A549 (cell line): Measurements from ENCODE around the gene CLDND2. TPM values are rescaled to one million over a fixed set of nuclear protein-coding genes. Genes with fewer than 3 reads are reported as not detected.

Source experiments
- CHD2 ChIP-seq: fragments of 150-350 bp; IDR thresholded peaks from 2 replicates; pipeline ENCODE4 v1.6.1; 2014; ENCODE audit warnings: low read length; ENCODE audit not compliant: partially characterized antibody
- EHMT2 ChIP-seq: fragments of 200-600 bp; sonication (generic); IDR thresholded peaks from 2 replicates; pipeline ENCODE4 v1.6.1; 2016; ENCODE audit warnings: antibody characterized with exemption, low read depth, mild to moderate bottlenecking, moderate library complexity
- ESRRA ChIP-seq: fragments of 150-350 bp; IDR thresholded peaks from 2 replicates; pipeline ENCODE4 v1.6.1; 2014; ENCODE audit warnings: mild to moderate bottlenecking, low read length, borderline replicate concordance
- FOSB ChIP-seq: fragments of 250-450 bp; sonication (Bioruptor Pico); IDR thresholded peaks from 2 replicates; pipeline ENCODE4 v1.5.0; 2020; ENCODE audit warnings: mild to moderate bottlenecking, moderate library complexity
- HDAC2 ChIP-seq: fragments of 200-600 bp; sonication (generic); IDR thresholded peaks from 2 replicates; pipeline ENCODE4 v1.6.1; 2016
- HEYL ChIP-seq: fragments of 250-450 bp; sonication (Bioruptor Pico); IDR thresholded peaks from 2 replicates; pipeline ENCODE4 v1.8.0; 2021; ENCODE audit warnings: mild to moderate bottlenecking, moderate library complexity
- HOXB5 ChIP-seq: fragments of 250-450 bp; sonication (Bioruptor Pico); IDR thresholded peaks from 2 replicates; pipeline ENCODE4 v1.5.0; 2020; ENCODE audit warnings: mild to moderate bottlenecking, moderate library complexity
- JUN ChIP-seq, 2 experiments: fragments of >200 bp; sonication (Bioruptor Twin); formaldehyde crosslinking; IDR thresholded peaks; 2 replicates in 1 of 2; 3 replicates in 1 of 2; pipeline ENCODE4 v1.6.1; 2016 to 2017
- MAZ ChIP-seq: fragments of 150-350 bp; IDR thresholded peaks from 2 replicates; pipeline ENCODE4 v1.6.1; 2014; ENCODE audit warnings: antibody characterized with exemption, low read depth, low read length, borderline replicate concordance
- NFE2L2 ChIP-seq: fragments of 150-350 bp; conservative IDR thresholded peaks from 2 replicates; pipeline ENCODE4 v1.6.1; 2014; ENCODE audit warnings: low read length
- NPAS2 ChIP-seq: fragments of 250-450 bp; sonication (Bioruptor Pico); IDR thresholded peaks from 2 replicates; pipeline ENCODE4 v1.8.0; 2022; ENCODE audit warnings: mild to moderate bottlenecking, moderate library complexity, borderline replicate concordance
- RARB ChIP-seq: fragments of 250-450 bp; sonication (Bioruptor Pico); IDR thresholded peaks from 2 replicates; pipeline ENCODE4 v1.8.0; 2021; ENCODE audit warnings: mild to moderate bottlenecking, moderate library complexity
- SMC3 ChIP-seq: fragments of >200 bp; sonication (Bioruptor Twin); formaldehyde crosslinking; IDR thresholded peaks from 3 replicates; pipeline ENCODE4 v1.6.1; 2018; ENCODE audit warnings: inconsistent platforms
- TP53 ChIP-seq: fragments of 250-450 bp; sonication (Bioruptor Pico); IDR thresholded peaks from 2 replicates; pipeline ENCODE4 v1.5.0; 2021; ENCODE audit warnings: mild to moderate bottlenecking, moderate library complexity
- polyA plus RNA-seq, 4 experiments: library from polyadenylated mRNA; depleted of rRNA in 3 of 4; stranded (reverse); fragments of >200 nt; fragmentation: RNase III in 1 of 4; extraction: RNeasy Plus Mini Kit Qiagen cat#74134 plus additional on column Dnase treatment in 1 of 4; gene quantifications; 2 replicates in 3 of 4; 3 replicates in 1 of 4; pipeline ENCODE4 v1.2.3, GENCODE V29; 2011 to 2017
- TF ChIP-seq, protein P1 (sequence below): fragments of 250-450 bp; sonication (Bioruptor Pico); IDR thresholded peaks from 2 replicates; pipeline ENCODE4 v1.5.0; 2020; ENCODE audit warnings: low read depth, mild to moderate bottlenecking, moderate library complexity
- TF ChIP-seq, protein P2 (sequence below): fragments of >200 bp; sonication (Bioruptor Twin); formaldehyde crosslinking; IDR thresholded peaks from 3 replicates; pipeline ENCODE4 v1.5.1; 2016
- TF ChIP-seq, protein P3 (sequence below): fragments of 450-650 bp; IDR thresholded peaks from 2 replicates; pipeline ENCODE4 v1.6.1; 2014; ENCODE audit warnings: antibody characterized with exemption
- TF ChIP-seq, protein P4 (sequence below): IDR thresholded peaks from 2 replicates; pipeline ENCODE4 v1.6.1; 2012; ENCODE audit warnings: low read depth, borderline replicate concordance
- TF ChIP-seq, protein P5 (sequence below): fragments of >200 bp; sonication (Bioruptor Twin); formaldehyde crosslinking; IDR thresholded peaks from 3 replicates; pipeline ENCODE4 v1.6.1; 2016
- TF ChIP-seq, protein P6 (sequence below): fragments of 150-350 bp; IDR thresholded peaks from 2 replicates; pipeline ENCODE4 v1.6.1; 2014; ENCODE audit warnings: low read depth, mild to moderate bottlenecking, low read length
- TF ChIP-seq, protein P7 (sequence below): fragments of >200 bp; sonication (Bioruptor Twin); formaldehyde crosslinking; IDR thresholded peaks from 2 replicates; pipeline ENCODE4 v1.6.1; 2016

CLDND2 gene
- polyA plus RNA-seq, 2 of the 4 experiments (the other 2 are of a cell fraction) = 1.1 to 2.8 TPM

DNA sequence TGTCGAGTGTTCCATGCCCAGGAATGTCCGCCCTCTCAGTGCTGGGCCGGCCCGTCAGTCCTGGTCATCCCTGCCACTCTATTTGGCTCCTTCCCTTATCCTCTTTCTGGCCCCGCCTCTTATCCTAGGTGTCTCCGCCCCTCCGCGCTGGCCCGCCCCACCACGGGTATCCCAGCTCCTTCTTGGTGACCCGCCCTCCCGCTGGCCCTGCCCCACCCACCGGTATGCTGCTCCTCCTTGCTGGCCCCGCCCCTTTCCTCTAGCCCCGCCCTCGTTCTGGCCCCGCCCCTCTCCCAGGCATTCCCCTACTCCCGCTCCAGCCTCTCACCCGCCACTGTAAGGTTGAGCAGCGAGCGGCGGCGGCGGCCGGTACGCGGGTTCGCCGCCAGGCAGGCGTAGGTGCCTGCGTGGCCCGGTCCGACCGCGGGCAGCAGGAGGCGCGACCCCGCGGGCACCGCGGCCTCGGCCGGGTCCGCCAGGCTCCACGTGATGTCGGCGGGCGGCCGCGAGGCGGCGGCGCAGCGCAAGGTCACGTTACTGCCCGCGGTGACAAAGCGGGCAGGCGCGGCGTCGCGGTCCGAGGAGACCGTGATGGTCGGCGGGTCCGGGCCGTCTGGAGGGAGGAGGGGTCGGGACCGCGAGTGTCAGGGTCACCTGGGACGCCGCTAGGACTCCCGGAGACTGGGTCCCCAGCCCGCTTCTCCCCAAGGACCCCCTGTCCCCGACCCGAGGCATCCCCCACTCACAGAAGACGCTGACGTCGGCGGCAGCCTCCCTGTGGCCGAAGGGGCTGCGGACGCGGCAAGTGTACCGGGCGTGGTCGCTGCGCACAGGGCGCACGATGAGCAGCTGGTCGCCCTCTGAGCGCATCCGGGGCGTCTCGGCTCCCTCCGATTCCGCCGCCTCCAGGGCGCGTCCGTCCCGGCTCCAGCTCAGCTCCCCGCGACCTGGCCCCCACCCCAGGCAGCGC lies 28.8 kb downstream of the CLDND2 start (continued):
- TF ChIP-seq CHD2 (no peak), MAZ (peak; percentile 31; the same call in 1 of the 2 replicates), HDAC2 (no peak), NPAS2 (CRISPR knock-in tag) (peak; percentile 91), NFE2L2 (no peak), RARB (CRISPR knock-in tag) (no peak), FOSB (CRISPR knock-in tag) (no peak), SMC3 (peak; percentile 70), HEYL (CRISPR knock-in tag) (no peak), JUN (IDR thresholded peaks at IDR 0.05) (peak; percentile 69 to 90), ESRRA (no peak), HOXB5 (CRISPR knock-in tag) (peak; percentile 89), EHMT2 (no peak), TP53 (CRISPR knock-in tag) (peak; percentile 95; the same call in 1 of the 2 replicates)
- TF ChIP-seq, protein P1, sequence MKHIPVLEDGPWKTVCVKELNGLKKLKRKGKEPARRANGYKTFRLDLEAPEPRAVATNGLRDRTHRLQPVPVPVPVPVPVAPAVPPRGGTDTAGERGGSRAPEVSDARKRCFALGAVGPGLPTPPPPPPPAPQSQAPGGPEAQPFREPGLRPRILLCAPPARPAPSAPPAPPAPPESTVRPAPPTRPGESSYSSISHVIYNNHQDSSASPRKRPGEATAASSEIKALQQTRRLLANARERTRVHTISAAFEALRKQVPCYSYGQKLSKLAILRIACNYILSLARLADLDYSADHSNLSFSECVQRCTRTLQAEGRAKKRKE (CRISPR knock-in tag) = peak; percentile 71; the same call in 1 of the 2 replicates
- TF ChIP-seq, protein P2, sequence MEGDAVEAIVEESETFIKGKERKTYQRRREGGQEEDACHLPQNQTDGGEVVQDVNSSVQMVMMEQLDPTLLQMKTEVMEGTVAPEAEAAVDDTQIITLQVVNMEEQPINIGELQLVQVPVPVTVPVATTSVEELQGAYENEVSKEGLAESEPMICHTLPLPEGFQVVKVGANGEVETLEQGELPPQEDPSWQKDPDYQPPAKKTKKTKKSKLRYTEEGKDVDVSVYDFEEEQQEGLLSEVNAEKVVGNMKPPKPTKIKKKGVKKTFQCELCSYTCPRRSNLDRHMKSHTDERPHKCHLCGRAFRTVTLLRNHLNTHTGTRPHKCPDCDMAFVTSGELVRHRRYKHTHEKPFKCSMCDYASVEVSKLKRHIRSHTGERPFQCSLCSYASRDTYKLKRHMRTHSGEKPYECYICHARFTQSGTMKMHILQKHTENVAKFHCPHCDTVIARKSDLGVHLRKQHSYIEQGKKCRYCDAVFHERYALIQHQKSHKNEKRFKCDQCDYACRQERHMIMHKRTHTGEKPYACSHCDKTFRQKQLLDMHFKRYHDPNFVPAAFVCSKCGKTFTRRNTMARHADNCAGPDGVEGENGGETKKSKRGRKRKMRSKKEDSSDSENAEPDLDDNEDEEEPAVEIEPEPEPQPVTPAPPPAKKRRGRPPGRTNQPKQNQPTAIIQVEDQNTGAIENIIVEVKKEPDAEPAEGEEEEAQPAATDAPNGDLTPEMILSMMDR = peak; percentile 47
- TF ChIP-seq, protein P3, sequence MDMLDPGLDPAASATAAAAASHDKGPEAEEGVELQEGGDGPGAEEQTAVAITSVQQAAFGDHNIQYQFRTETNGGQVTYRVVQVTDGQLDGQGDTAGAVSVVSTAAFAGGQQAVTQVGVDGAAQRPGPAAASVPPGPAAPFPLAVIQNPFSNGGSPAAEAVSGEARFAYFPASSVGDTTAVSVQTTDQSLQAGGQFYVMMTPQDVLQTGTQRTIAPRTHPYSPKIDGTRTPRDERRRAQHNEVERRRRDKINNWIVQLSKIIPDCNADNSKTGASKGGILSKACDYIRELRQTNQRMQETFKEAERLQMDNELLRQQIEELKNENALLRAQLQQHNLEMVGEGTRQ = peak; percentile 45
- TF ChIP-seq, protein P4, sequence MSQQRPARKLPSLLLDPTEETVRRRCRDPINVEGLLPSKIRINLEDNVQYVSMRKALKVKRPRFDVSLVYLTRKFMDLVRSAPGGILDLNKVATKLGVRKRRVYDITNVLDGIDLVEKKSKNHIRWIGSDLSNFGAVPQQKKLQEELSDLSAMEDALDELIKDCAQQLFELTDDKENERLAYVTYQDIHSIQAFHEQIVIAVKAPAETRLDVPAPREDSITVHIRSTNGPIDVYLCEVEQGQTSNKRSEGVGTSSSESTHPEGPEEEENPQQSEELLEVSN = peak; percentile 85
- TF ChIP-seq, protein P5, sequence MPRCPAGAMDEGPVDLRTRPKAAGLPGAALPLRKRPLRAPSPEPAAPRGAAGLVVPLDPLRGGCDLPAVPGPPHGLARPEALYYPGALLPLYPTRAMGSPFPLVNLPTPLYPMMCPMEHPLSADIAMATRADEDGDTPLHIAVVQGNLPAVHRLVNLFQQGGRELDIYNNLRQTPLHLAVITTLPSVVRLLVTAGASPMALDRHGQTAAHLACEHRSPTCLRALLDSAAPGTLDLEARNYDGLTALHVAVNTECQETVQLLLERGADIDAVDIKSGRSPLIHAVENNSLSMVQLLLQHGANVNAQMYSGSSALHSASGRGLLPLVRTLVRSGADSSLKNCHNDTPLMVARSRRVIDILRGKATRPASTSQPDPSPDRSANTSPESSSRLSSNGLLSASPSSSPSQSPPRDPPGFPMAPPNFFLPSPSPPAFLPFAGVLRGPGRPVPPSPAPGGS = peak; percentile 89; the same call in 2 of the 3 replicates
- TF ChIP-seq, protein P6, sequence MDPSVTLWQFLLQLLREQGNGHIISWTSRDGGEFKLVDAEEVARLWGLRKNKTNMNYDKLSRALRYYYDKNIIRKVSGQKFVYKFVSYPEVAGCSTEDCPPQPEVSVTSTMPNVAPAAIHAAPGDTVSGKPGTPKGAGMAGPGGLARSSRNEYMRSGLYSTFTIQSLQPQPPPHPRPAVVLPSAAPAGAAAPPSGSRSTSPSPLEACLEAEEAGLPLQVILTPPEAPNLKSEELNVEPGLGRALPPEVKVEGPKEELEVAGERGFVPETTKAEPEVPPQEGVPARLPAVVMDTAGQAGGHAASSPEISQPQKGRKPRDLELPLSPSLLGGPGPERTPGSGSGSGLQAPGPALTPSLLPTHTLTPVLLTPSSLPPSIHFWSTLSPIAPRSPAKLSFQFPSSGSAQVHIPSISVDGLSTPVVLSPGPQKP = no peak
- TF ChIP-seq, protein P7, sequence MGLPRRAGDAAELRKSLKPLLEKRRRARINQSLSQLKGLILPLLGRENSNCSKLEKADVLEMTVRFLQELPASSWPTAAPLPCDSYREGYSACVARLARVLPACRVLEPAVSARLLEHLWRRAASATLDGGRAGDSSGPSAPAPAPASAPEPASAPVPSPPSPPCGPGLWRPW = no peak
- TF ChIP-seq, all 56 proteins: peak for 19
